Endothelial cell of umbilical vein (primary cell): ENCODE measurements around the gene CALHM6.

Experiments
- CTCF ChIP-seq, 2 donors: IDR thresholded peaks; 1 replicate in 1 of 2; 2 replicates in 1 of 2; pipeline ENCODE4 v1.5.1; 2011; ENCODE audit warnings: low read length in 2 of 2, mild to moderate bottlenecking in 2 of 2, moderate library complexity in 2 of 2, control low read depth in 1 of 2, inconsistent platforms in 1 of 2, low read depth in 1 of 2; ENCODE audit not compliant: insufficient read depth in 1 of 2; ENCODE audit errors: extremely low read depth in 1 of 2
- EZH2 ChIP-seq: IDR thresholded peaks from 2 replicates; pipeline ENCODE4 v1.6.1; 2012; ENCODE audit warnings: borderline replicate concordance, low read depth, mild to moderate bottlenecking, moderate library complexity, low read length, inconsistent platforms; ENCODE audit not compliant: severe bottlenecking
- GATA2 ChIP-seq: IDR thresholded peaks from 2 replicates; pipeline ENCODE4 v1.7.0; 2011; ENCODE audit warnings: low read depth, mild to moderate bottlenecking, moderate library complexity, mixed read lengths, low read length; ENCODE audit not compliant: insufficient read length, insufficient read depth
- JUN ChIP-seq: IDR thresholded peaks from 2 replicates; pipeline ENCODE4 v1.6.1; 2011; ENCODE audit warnings: borderline replicate concordance, low read depth; ENCODE audit not compliant: insufficient read length, insufficient read depth
- MYC ChIP-seq: IDR thresholded peaks from one replicate; pipeline ENCODE4 v1.6.1; 2011; ENCODE audit warnings: mild to moderate bottlenecking, low read depth, low read length
- POLR2A ChIP-seq: IDR thresholded peaks from 2 replicates; pipeline ENCODE4 v1.6.1; 2012; ENCODE audit warnings: low read depth, mild to moderate bottlenecking, control low read depth, low read length
- POLR2AphosphoS5 ChIP-seq: IDR thresholded peaks from 2 replicates; pipeline ENCODE4 v1.6.1; 2012; ENCODE audit warnings: low read depth, mild to moderate bottlenecking, control low read depth, low read length, moderate library complexity; ENCODE audit not compliant: insufficient read depth

GRCh38 chr6:116485559-116486184, 24.5 kb downstream of the CALHM6 start:
- TF ChIP-seq MYC (no peak), POLR2A (no peak), CTCF (IDR thresholded peaks at IDR 0.05; ENCODE audit: extremely low read depth in 1 of 2, insufficient read depth in 1 of 2, low read depth in 1 of 2, low read length in 2 of 2) (no peak), EZH2 (no peak), JUN (no peak), POLR2AphosphoS5 (no peak), GATA2 (no peak)
